ENCODE data around the gene KLHL8.
A peak's percentile ranks its signal among the peaks of the same experiment; 100 is the strongest.

KLHL8 gene

GRCh38 chr4:87188048-87188447 lies 32.4 kb downstream of the KLHL8 start:
- DNase-seq (ENCODE audit: insufficient read length, low spot score) (no peak), FAIRE-seq (no peak)
- TF ChIP-seq PAX5 (IDR thresholded peaks at IDR 0.05; ENCODE audit: insufficient read depth, low read length, severe bottlenecking) (no peak), POLR2AphosphoS5 (IDR thresholded peaks at IDR 0.05; ENCODE audit: low read depth, low read length) (no peak), TAF1 (IDR thresholded peaks at IDR 0.05; ENCODE audit: low read depth, low read length) (no peak), SPI1 (IDR thresholded peaks at IDR 0.05; ENCODE audit: low read depth, low read length) (no peak), POLR2A (IDR thresholded peaks at IDR 0.05; ENCODE audit: low read depth, low read length) (no peak), POU2F2 (IDR thresholded peaks at IDR 0.05; ENCODE audit: low read depth, low read length) (no peak)

- peak; percentile 16 for FAIRE-seq
- no peak for TF ChIP-seq POLR2A (IDR thresholded peaks at IDR 0.05; ENCODE audit: low read depth, low read length)
- no peak for TF ChIP-seq PAX5 (IDR thresholded peaks at IDR 0.05; ENCODE audit: insufficient read depth, low read length, severe bottlenecking)
- TF ChIP-seq TAF1 (IDR thresholded peaks at IDR 0.05; ENCODE audit: low read depth, low read length): no peak
- no peak for TF ChIP-seq POLR2AphosphoS5 (IDR thresholded peaks at IDR 0.05; ENCODE audit: low read depth, low read length)
- no peak for TF ChIP-seq SPI1 (IDR thresholded peaks at IDR 0.05; ENCODE audit: low read depth, low read length)
- TF ChIP-seq POU2F2 (IDR thresholded peaks at IDR 0.05; ENCODE audit: low read depth, low read length): no peak
Measured at GRCh38 chr4:87185146-87185870, 35.1 kb downstream of the KLHL8 start.

GRCh38 chr4:87180767-87181166 lies 39.7 kb downstream of the KLHL8 start:
- no peak for FAIRE-seq
- TF ChIP-seq POLR2A (IDR thresholded peaks at IDR 0.05; ENCODE audit: low read depth, low read length): no peak
- no peak for TF ChIP-seq PAX5 (IDR thresholded peaks at IDR 0.05; ENCODE audit: insufficient read depth, low read length, severe bottlenecking)
- TF ChIP-seq TAF1 (IDR thresholded peaks at IDR 0.05; ENCODE audit: low read depth, low read length): no peak
- no peak for TF ChIP-seq POU2F2 (IDR thresholded peaks at IDR 0.05; ENCODE audit: low read depth, low read length)
- TF ChIP-seq POLR2AphosphoS5 (IDR thresholded peaks at IDR 0.05; ENCODE audit: low read depth, low read length): no peak
- TF ChIP-seq SPI1 (IDR thresholded peaks at IDR 0.05; ENCODE audit: low read depth, low read length): no peak
- DNase-seq (ENCODE audit: insufficient read length, low spot score): no peak

More at GRCh38 chr4:87185146-87185870, 35.1 kb downstream of the KLHL8 start:
- DNase-seq (ENCODE audit: insufficient read length, low spot score): no peak

GRCh38 chr4:87179751-87180150 lies 40.7 kb downstream of the KLHL8 start:
- TF ChIP-seq POU2F2 (IDR thresholded peaks at IDR 0.05; ENCODE audit: low read depth, low read length) (no peak), POLR2AphosphoS5 (IDR thresholded peaks at IDR 0.05; ENCODE audit: low read depth, low read length) (no peak), PAX5 (IDR thresholded peaks at IDR 0.05; ENCODE audit: insufficient read depth, low read length, severe bottlenecking) (no peak), TAF1 (IDR thresholded peaks at IDR 0.05; ENCODE audit: low read depth, low read length) (no peak), POLR2A (IDR thresholded peaks at IDR 0.05; ENCODE audit: low read depth, low read length) (no peak), SPI1 (IDR thresholded peaks at IDR 0.05; ENCODE audit: low read depth, low read length) (no peak)
- FAIRE-seq: no peak
- no peak for DNase-seq (ENCODE audit: insufficient read length, low spot score)

- no peak for TF ChIP-seq SPI1 (IDR thresholded peaks at IDR 0.05; ENCODE audit: low read depth, low read length)
- TF ChIP-seq POU2F2 (IDR thresholded peaks at IDR 0.05; ENCODE audit: low read depth, low read length): no peak
- TF ChIP-seq TAF1 (IDR thresholded peaks at IDR 0.05; ENCODE audit: low read depth, low read length): no peak
- no peak for TF ChIP-seq POLR2A (IDR thresholded peaks at IDR 0.05; ENCODE audit: low read depth, low read length)
- TF ChIP-seq POLR2AphosphoS5 (IDR thresholded peaks at IDR 0.05; ENCODE audit: low read depth, low read length): no peak
- no peak for TF ChIP-seq PAX5 (IDR thresholded peaks at IDR 0.05; ENCODE audit: insufficient read depth, low read length, severe bottlenecking)
- DNase-seq (ENCODE audit: insufficient read length, low spot score): no peak
- no peak for FAIRE-seq
Measured at GRCh38 chr4:87174672-87175071, 45.7 kb downstream of the KLHL8 start.

GRCh38 chr4:87171944-87172343 lies 48.5 kb downstream of the KLHL8 start:
- no peak for FAIRE-seq
- TF ChIP-seq POLR2AphosphoS5 (IDR thresholded peaks at IDR 0.05; ENCODE audit: low read depth, low read length) (no peak), PAX5 (IDR thresholded peaks at IDR 0.05; ENCODE audit: insufficient read depth, low read length, severe bottlenecking) (no peak), POU2F2 (IDR thresholded peaks at IDR 0.05; ENCODE audit: low read depth, low read length) (no peak), POLR2A (IDR thresholded peaks at IDR 0.05; ENCODE audit: low read depth, low read length) (no peak), TAF1 (IDR thresholded peaks at IDR 0.05; ENCODE audit: low read depth, low read length) (no peak), SPI1 (IDR thresholded peaks at IDR 0.05; ENCODE audit: low read depth, low read length) (no peak)
- no peak for DNase-seq (ENCODE audit: insufficient read length, low spot score)

GRCh38 chr4:87166296-87166854 lies 54.0 kb downstream of the KLHL8 start:
- TF ChIP-seq POLR2A (IDR thresholded peaks at IDR 0.05; ENCODE audit: low read depth, low read length) (no peak), POLR2AphosphoS5 (IDR thresholded peaks at IDR 0.05; ENCODE audit: low read depth, low read length) (no peak), PAX5 (IDR thresholded peaks at IDR 0.05; ENCODE audit: insufficient read depth, low read length, severe bottlenecking) (no peak), POU2F2 (IDR thresholded peaks at IDR 0.05; ENCODE audit: low read depth, low read length) (no peak), TAF1 (IDR thresholded peaks at IDR 0.05; ENCODE audit: low read depth, low read length) (no peak), SPI1 (IDR thresholded peaks at IDR 0.05; ENCODE audit: low read depth, low read length) (no peak)
- FAIRE-seq: no peak
- DNase-seq (ENCODE audit: insufficient read length, low spot score): no peak

- TF ChIP-seq POLR2AphosphoS5 (IDR thresholded peaks at IDR 0.05; ENCODE audit: low read depth, low read length): no peak
- TF ChIP-seq POLR2A (IDR thresholded peaks at IDR 0.05; ENCODE audit: low read depth, low read length): no peak
- TF ChIP-seq POU2F2 (IDR thresholded peaks at IDR 0.05; ENCODE audit: low read depth, low read length): no peak
- no peak for TF ChIP-seq PAX5 (IDR thresholded peaks at IDR 0.05; ENCODE audit: insufficient read depth, low read length, severe bottlenecking)
- no peak for TF ChIP-seq SPI1 (IDR thresholded peaks at IDR 0.05; ENCODE audit: low read depth, low read length)
- no peak for TF ChIP-seq TAF1 (IDR thresholded peaks at IDR 0.05; ENCODE audit: low read depth, low read length)
- DNase-seq (ENCODE audit: insufficient read length, low spot score): no peak
- peak; percentile 43 for FAIRE-seq
Measured at GRCh38 chr4:87165892-87166291, 54.5 kb downstream of the KLHL8 start.

- no peak for FAIRE-seq
- TF ChIP-seq POU2F2 (IDR thresholded peaks at IDR 0.05; ENCODE audit: low read depth, low read length): no peak
- no peak for DNase-seq (ENCODE audit: insufficient read length, low spot score)
Measured at GRCh38 chr4:87153078-87153870, 67.1 kb downstream of the KLHL8 start.

Data from GM12891 (cell line).